ENCODE measurements around the gene CFAP99.

DNA sequence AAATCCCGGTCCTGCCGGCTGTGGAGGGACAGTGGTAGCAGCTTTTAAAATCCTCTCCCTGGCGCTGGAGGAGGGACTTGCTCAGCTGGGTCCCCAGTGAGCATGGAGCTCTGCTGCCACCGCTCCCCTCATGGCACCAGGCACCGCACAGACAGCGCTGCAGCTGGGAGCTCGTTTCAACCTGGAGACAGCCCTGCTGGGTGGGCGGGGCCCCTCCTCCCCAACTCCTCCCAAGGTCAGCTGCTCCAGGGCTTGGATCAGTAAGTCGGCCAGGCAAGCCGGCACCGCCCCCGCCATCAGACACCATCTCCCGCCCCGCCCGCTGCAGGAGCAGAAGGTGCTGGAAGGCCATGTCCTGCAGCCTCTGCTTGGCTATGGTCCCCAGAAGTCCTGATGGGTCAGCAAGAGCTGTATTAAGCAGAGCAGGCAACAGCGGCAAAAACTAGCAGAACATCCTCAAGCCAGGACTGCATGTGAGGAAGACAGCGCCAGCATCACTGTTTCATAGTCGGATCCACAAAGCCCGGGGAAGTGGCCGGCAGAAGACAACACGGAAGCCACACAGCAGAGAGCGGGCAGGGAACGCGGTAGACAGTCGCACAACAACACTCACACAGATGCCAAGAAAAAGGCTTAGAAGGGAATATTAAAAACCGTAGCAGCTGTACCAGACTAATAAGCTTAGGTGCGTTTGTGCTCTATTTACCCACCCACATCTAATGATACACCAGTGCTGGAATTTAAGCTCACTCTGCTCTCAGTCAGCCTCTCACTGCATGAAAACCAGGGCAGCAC, 16.5 kb upstream of the CFAP99 start:
- TF ChIP-seq, protein P1, sequence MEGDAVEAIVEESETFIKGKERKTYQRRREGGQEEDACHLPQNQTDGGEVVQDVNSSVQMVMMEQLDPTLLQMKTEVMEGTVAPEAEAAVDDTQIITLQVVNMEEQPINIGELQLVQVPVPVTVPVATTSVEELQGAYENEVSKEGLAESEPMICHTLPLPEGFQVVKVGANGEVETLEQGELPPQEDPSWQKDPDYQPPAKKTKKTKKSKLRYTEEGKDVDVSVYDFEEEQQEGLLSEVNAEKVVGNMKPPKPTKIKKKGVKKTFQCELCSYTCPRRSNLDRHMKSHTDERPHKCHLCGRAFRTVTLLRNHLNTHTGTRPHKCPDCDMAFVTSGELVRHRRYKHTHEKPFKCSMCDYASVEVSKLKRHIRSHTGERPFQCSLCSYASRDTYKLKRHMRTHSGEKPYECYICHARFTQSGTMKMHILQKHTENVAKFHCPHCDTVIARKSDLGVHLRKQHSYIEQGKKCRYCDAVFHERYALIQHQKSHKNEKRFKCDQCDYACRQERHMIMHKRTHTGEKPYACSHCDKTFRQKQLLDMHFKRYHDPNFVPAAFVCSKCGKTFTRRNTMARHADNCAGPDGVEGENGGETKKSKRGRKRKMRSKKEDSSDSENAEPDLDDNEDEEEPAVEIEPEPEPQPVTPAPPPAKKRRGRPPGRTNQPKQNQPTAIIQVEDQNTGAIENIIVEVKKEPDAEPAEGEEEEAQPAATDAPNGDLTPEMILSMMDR (conservative IDR thresholded peaks at IDR 0.05; ENCODE audit: low read depth in 2 of 2) = 0 out of 4 replicates have a peak, but pooled peaks of 1 of the 2 experiments have one; percentile 7
- TF ChIP-seq EZH2phosphoT487 (IDR thresholded peaks at IDR 0.05; ENCODE audit: unreplicated experiment) (no peak), EZH2 (IDR thresholded peaks at IDR 0.05; ENCODE audit: low read depth, unreplicated experiment) (no peak), JUNB (IDR thresholded peaks at IDR 0.05; ENCODE audit: unreplicated experiment) (no peak), ZNF331 (CRISPR knock-in tag; IDR thresholded peaks at IDR 0.05; ENCODE audit: low read depth) (no peak), ZNF462 (CRISPR knock-in tag; IDR thresholded peaks at IDR 0.05) (no peak), POLR2AphosphoS5 (IDR thresholded peaks at IDR 0.05; ENCODE audit: low read depth) (no peak), ZNF114 (CRISPR knock-in tag; IDR thresholded peaks at IDR 0.05) (no peak)

Measured in GM23338 (cell line).